GM23338 (cell line): Measurements from ENCODE around the gene SART3. TPM values are rescaled to one million over a fixed set of nuclear protein-coding genes. Genes with fewer than 3 reads are reported as not detected.

Experiments used
- ATAC-seq: fragments of 200-7000 bp; cut with Tn5 transposase; 3 replicates; pipeline ENCODE4 v1.9.1; 2020
- DNase-seq: peaks from one replicate; pipeline ENCODE4 v3.0.0-alpha.2; 2015; ENCODE audit warnings: low spot score
- H2AFZ ChIP-seq: fragments of 200-600 bp; sonication (generic); 2 replicates; pipeline ENCODE4 v1.8.0; 2016; ENCODE audit warnings: antibody characterized with exemption, mild to moderate bottlenecking, moderate library complexity
- H3F3A ChIP-seq: fragments of 200-600 bp; sonication (generic); replicated peaks from 2 replicates; pipeline ENCODE4 v1.8.0; 2017; ENCODE audit warnings: antibody characterized with exemption, mixed run types, low read depth
- H3K27ac ChIP-seq: fragments of 200-600 bp; sonication (generic); 2 replicates; pipeline ENCODE4 v1.6.1; 2016; ENCODE audit warnings: low read depth
- H3K27me3 ChIP-seq: fragments of 200-600 bp; sonication (generic); 2 replicates; pipeline ENCODE4 v1.8.0; 2016; ENCODE audit warnings: mild to moderate bottlenecking, mixed run types, moderate library complexity; ENCODE audit not compliant: insufficient read depth
- H3K36me3 ChIP-seq: fragments of 200-600 bp; sonication (generic); 2 replicates; pipeline ENCODE4 v1.8.0; 2016; ENCODE audit warnings: mild to moderate bottlenecking; ENCODE audit not compliant: insufficient read depth
- H3K4me1 ChIP-seq: fragments of 200-600 bp; sonication (generic); 2 replicates; pipeline ENCODE4 v1.8.0; 2016; ENCODE audit warnings: mild to moderate bottlenecking, moderate library complexity; ENCODE audit not compliant: insufficient read depth
- H3K4me2 ChIP-seq: fragments of 200-600 bp; sonication (generic); 2 replicates; pipeline ENCODE4 v1.7.1; 2017; ENCODE audit warnings: mixed run types
- H3K4me3 ChIP-seq: fragments of 200-600 bp; sonication (generic); 2 replicates; pipeline ENCODE4 v1.6.1; 2016; ENCODE audit warnings: mixed run types
- H3K79me2 ChIP-seq: fragments of 200-600 bp; sonication (generic); replicated peaks from 2 replicates; pipeline ENCODE4 v1.8.0; 2017; ENCODE audit warnings: mild to moderate bottlenecking; ENCODE audit not compliant: insufficient read depth
- H3K9me2 ChIP-seq: fragments of 200-600 bp; sonication (generic); 2 replicates; pipeline ENCODE4 v1.8.0; 2017; ENCODE audit not compliant: insufficient read depth
- H4K20me1 ChIP-seq: fragments of 200-600 bp; sonication (generic); replicated peaks from 2 replicates; pipeline ENCODE4 v1.8.0; 2017; ENCODE audit warnings: mild to moderate bottlenecking; ENCODE audit not compliant: insufficient read depth
- H3K27ac Mint-ChIP-seq: 2 replicates; pipeline ENCODE4 v1.8.0; 2020; ENCODE audit warnings: inconsistent platforms, mild to moderate bottlenecking, moderate library complexity, mixed read lengths
- H3K27me3 Mint-ChIP-seq: 3 replicates; pipeline ENCODE4 v1.8.0; 2022; ENCODE audit warnings: low read depth, mild to moderate bottlenecking, moderate library complexity, mixed read lengths, inconsistent platforms; ENCODE audit not compliant: insufficient read depth, poor library complexity
- H3K36me3 Mint-ChIP-seq: 3 replicates; pipeline ENCODE4 v1.8.0; 2021; ENCODE audit warnings: low read depth, mild to moderate bottlenecking, inconsistent platforms, moderate library complexity, mixed read lengths
- H3K4me1 Mint-ChIP-seq: 3 replicates; pipeline ENCODE4 v1.8.0; 2020; ENCODE audit warnings: mild to moderate bottlenecking, inconsistent platforms, mixed read lengths
- H3K4me3 Mint-ChIP-seq: 3 replicates; pipeline ENCODE4 v1.8.0; 2021; ENCODE audit warnings: moderate library complexity, mild to moderate bottlenecking, inconsistent platforms, mixed read lengths
- H3K9me3 Mint-ChIP-seq: 3 replicates; pipeline ENCODE4 v1.8.0; 2020; ENCODE audit warnings: moderate library complexity, mild to moderate bottlenecking, inconsistent platforms, mixed read lengths
- CREB1 ChIP-seq: fragments of 250-450 bp; sonication (Bioruptor Pico); IDR thresholded peaks from 2 replicates; pipeline ENCODE4 v1.5.0; 2020; ENCODE audit warnings: low read depth, mild to moderate bottlenecking, moderate library complexity
- EZH2 ChIP-seq: fragments of 200-600 bp; sonication (generic); IDR thresholded peaks from one replicate; pipeline ENCODE4 v1.8.0; 2017; ENCODE audit warnings: antibody characterized with exemption, mild to moderate bottlenecking, low read depth; ENCODE audit not compliant: unreplicated experiment
- JUNB ChIP-seq: IDR thresholded peaks from one replicate; pipeline ENCODE4 v1.6.1; 2016; ENCODE audit warnings: antibody characterized with exemption; ENCODE audit not compliant: unreplicated experiment
- POLR2AphosphoS5 ChIP-seq: IDR thresholded peaks from 2 replicates; pipeline ENCODE4 v1.6.1; 2016; ENCODE audit warnings: antibody characterized with exemption, low read depth
- ZNF114 ChIP-seq: fragments of 250-450 bp; sonication (Bioruptor Pico); IDR thresholded peaks from 2 replicates; pipeline ENCODE4 v1.5.0; 2020; ENCODE audit warnings: mild to moderate bottlenecking, moderate library complexity
- ZNF331 ChIP-seq: fragments of 250-450 bp; sonication (Bioruptor Pico); IDR thresholded peaks from 2 replicates; pipeline ENCODE4 v1.5.0; 2020; ENCODE audit warnings: low read depth, mild to moderate bottlenecking, moderate library complexity
- polyA plus RNA-seq: library from polyadenylated mRNA; unstranded; fragments of >200 nt; fragmentation: Nextera tagmentation; extraction: Ambion mirVana; gene quantifications from 2 replicates; pipeline ENCODE4 v1.2.1, GENCODE V29; 2016
- total RNA-seq: library from RNA; depleted of rRNA; stranded (reverse); fragments of >200 nt; shearing (Covaris generic); gene quantifications from 2 replicates; pipeline ENCODE4 v1.2.3, GENCODE V29; 2014
- TF ChIP-seq, protein P1 (sequence below): fragments of 250-450 bp; sonication (Bioruptor Pico); IDR thresholded peaks from 2 replicates; pipeline ENCODE4 v1.5.0; 2020; ENCODE audit warnings: mild to moderate bottlenecking, moderate library complexity

Gene SART3
- total and polyA plus RNA-seq, 2 experiments from 2014 or later = 49.8 to 112 TPM

DNA sequence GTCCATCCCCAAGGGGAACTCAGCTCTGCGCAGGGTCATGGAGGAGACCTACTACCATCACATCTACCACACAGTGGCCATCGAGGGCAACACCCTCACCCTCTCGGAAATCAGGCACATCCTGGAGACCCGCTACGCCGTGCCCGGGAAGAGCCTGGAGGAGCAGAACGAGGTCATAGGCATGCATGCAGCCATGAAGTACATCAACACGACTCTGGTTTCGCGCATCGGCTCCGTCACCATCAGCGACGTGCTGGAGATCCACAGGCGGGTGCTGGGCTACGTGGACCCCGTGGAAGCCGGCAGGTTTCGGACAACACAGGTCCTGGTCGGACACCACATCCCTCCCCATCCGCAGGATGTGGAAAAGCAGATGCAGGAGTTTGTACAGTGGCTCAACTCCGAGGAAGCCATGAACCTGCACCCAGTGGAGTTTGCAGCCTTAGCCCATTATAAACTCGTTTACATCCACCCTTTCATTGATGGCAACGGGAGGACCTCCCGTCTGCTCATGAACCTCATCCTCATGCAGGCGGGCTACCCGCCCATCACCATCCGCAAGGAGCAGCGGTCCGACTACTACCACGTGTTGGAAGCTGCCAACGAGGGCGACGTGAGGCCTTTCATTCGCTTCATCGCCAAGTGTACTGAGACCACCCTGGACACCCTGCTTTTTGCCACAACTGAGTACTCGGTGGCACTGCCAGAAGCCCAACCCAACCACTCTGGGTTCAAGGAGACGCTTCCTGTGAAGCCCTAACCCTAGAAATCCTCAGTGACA, 42.1 kb downstream of the SART3 start:
- TF ChIP-seq, protein P1, sequence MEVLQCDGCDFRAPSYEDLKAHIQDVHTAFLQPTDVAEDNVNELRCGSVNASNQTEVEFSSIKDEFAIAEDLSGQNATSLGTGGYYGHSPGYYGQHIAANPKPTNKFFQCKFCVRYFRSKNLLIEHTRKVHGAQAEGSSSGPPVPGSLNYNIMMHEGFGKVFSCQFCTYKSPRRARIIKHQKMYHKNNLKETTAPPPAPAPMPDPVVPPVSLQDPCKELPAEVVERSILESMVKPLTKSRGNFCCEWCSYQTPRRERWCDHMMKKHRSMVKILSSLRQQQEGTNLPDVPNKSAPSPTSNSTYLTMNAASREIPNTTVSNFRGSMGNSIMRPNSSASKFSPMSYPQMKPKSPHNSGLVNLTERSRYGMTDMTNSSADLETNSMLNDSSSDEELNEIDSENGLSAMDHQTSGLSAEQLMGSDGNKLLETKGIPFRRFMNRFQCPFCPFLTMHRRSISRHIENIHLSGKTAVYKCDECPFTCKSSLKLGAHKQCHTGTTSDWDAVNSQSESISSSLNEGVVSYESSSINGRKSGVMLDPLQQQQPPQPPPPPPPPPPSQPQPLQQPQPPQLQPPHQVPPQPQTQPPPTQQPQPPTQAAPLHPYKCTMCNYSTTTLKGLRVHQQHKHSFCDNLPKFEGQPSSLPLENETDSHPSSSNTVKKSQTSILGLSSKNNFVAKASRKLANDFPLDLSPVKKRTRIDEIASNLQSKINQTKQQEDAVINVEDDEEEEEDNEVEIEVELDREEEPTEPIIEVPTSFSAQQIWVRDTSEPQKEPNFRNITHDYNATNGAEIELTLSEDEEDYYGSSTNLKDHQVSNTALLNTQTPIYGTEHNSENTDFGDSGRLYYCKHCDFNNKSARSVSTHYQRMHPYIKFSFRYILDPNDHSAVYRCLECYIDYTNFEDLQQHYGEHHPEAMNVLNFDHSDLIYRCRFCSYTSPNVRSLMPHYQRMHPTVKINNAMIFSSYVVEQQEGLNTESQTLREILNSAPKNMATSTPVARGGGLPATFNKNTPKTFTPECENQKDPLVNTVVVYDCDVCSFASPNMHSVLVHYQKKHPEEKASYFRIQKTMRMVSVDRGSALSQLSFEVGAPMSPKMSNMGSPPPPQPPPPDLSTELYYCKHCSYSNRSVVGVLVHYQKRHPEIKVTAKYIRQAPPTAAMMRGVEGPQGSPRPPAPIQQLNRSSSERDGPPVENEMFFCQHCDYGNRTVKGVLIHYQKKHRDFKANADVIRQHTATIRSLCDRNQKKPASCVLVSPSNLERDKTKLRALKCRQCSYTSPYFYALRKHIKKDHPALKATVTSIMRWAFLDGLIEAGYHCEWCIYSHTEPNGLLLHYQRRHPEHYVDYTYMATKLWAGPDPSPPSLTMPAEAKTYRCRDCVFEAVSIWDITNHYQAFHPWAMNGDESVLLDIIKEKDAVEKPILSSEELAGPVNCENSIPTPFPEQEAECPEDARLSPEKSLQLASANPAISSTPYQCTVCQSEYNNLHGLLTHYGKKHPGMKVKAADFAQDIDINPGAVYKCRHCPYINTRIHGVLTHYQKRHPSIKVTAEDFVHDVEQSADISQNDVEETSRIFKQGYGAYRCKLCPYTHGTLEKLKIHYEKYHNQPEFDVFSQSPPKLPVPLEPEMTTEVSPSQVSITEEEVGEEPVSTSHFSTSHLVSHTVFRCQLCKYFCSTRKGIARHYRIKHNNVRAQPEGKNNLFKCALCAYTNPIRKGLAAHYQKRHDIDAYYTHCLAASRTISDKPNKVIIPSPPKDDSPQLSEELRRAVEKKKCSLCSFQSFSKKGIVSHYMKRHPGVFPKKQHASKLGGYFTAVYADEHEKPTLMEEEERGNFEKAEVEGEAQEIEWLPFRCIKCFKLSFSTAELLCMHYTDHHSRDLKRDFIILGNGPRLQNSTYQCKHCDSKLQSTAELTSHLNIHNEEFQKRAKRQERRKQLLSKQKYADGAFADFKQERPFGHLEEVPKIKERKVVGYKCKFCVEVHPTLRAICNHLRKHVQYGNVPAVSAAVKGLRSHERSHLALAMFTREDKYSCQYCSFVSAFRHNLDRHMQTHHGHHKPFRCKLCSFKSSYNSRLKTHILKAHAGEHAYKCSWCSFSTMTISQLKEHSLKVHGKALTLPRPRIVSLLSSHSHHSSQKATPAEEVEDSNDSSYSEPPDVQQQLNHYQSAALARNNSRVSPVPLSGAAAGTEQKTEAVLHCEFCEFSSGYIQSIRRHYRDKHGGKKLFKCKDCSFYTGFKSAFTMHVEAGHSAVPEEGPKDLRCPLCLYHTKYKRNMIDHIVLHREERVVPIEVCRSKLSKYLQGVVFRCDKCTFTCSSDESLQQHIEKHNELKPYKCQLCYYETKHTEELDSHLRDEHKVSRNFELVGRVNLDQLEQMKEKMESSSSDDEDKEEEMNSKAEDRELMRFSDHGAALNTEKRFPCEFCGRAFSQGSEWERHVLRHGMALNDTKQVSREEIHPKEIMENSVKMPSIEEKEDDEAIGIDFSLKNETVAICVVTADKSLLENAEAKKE (CRISPR knock-in tag) = no peak
- no peak for TF ChIP-seq JUNB
- no peak for TF ChIP-seq ZNF331 (CRISPR knock-in tag)
- H3K4me1 ChIP-seq = peaks cover 10% of the 10 kb centered on the region; the same call in 1 of the 2 replicates
- no peak overlapping the region for H3K4me2 ChIP-seq
- H3K9me2 ChIP-seq = no peaks in the 10 kb centered on the region
- 0 out of 2 replicates have a peak, but pooled peaks cover 18% of the 10 kb centered on the region for H3F3A ChIP-seq
- Mint-ChIP-seq H3K4me1 (peaks cover 11% of the 10 kb centered on the region), H3K27me3 (peaks cover 16% of the 10 kb centered on the region), H3K27ac (no peak overlapping the region), H3K9me3 (peaks cover 4% of the 10 kb centered on the region), H3K36me3 (peaks cover 67% of the 10 kb centered on the region), H3K4me3 (no peak overlapping the region)
- H3K4me3 ChIP-seq = no peak overlapping the region
- peaks cover 18% of the 10 kb centered on the region for H4K20me1 ChIP-seq
- H3K27me3 ChIP-seq = no peaks in the 10 kb centered on the region
- peaks cover 6% of the 10 kb centered on the region; the same call in 1 of the 2 replicates for H3K79me2 ChIP-seq
- DNase-seq (no peak), ATAC-seq (no peak)
- H2AFZ ChIP-seq = no peak overlapping the region
- no peak overlapping the region for H3K27ac ChIP-seq
- peaks cover 43% of the 10 kb centered on the region for H3K36me3 ChIP-seq

DNA sequence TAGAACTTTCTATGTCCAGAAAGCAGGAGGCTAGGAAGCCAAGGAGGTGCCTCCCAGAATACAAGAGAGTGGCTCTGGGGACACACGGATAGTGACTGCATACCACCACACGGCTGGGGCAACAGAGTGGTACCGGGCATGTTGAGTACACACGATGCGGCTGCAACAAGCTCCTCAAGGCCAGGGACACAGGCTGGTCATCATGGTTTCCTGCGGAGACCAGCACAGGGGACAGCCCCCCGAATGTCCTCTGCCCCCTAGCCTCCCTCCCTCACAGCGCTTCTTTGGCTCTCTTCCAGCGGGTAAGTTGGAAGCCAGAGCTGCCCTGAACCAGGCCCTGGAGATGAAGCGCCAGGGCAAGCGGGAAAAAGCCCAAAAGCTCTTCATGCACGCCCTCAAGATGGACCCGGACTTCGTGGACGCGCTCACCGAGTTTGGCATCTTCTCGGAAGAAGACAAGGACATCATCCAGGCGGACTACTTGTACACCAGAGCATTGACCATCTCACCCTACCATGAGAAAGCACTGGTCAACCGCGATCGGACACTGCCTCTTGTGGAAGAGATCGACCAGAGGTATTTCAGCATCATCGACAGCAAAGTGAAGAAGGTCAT, 42.8 kb downstream of the SART3 start:
- ATAC-seq (no peak), DNase-seq (no peak)
- peaks cover 60% of the 10 kb centered on the region for H3K36me3 Mint-ChIP-seq
- Histone ChIP-seq H3K27me3 (no peaks in the 10 kb centered on the region), H3F3A (0 out of 2 replicates have a peak, but pooled peaks cover 18% of the 10 kb centered on the region), H3K4me2 (no peak overlapping the region), H2AFZ (no peak overlapping the region), H3K4me3 (no peak overlapping the region), H3K36me3 (peaks cover 36% of the 10 kb centered on the region), H4K20me1 (peaks cover 11% of the 10 kb centered on the region), H3K4me1 (peaks cover 10% of the 10 kb centered on the region; the same call in 1 of the 2 replicates), H3K79me2 (peaks cover 6% of the 10 kb centered on the region; the same call in 1 of the 2 replicates), H3K9me2 (no peaks in the 10 kb centered on the region), H3K27ac (no peak overlapping the region)
- H3K27me3 Mint-ChIP-seq = peaks cover 17% of the 10 kb centered on the region
- H3K9me3 Mint-ChIP-seq = peaks cover 5% of the 10 kb centered on the region
- no peak overlapping the region for H3K4me3 Mint-ChIP-seq
- no peak overlapping the region for H3K27ac Mint-ChIP-seq
- peaks cover 11% of the 10 kb centered on the region for H3K4me1 Mint-ChIP-seq
- TF ChIP-seq EZH2 (no peak), POLR2AphosphoS5 (no peak), ZNF114 (no peak), ZNF331 (CRISPR knock-in tag) (no peak), CREB1 (no peak), JUNB (no peak)
